Measurements from ENCODE around the gene POLR2B. TPM values are rescaled to one million over a fixed set of nuclear protein-coding genes. Genes with fewer than 3 reads are reported as not detected.

POLR2B gene
- total RNA-seq, 1 experiment from 2014 or later = 117 TPM

DNA sequence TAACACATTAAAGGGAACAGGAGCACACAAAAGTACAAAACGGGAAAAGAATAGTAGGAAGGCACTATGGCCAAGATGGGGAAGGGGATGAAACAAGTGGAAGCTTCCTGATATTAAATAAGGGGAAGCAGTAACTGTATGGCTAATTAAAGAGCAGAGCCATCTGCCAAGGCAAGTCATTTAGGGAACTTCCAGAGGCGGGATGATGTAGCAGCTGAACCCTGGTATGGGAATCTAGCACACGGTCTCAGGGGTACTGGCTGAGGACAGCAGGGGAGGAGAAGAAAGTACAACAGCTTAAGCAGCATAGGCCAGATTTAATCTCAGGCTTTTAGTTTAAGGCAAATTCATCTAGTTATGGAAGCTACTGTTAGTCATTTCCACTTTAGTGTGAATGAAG lies 72.4 kb downstream of the POLR2B start (continued):
- TF ChIP-seq MLX (CRISPR knock-in tag; IDR thresholded peaks at IDR 0.05) (no peak), ZBTB43 (CRISPR knock-in tag; IDR thresholded peaks at IDR 0.05) (no peak), NFE2L1 (CRISPR knock-in tag; IDR thresholded peaks at IDR 0.05) (no peak), RELA (CRISPR knock-in tag; IDR thresholded peaks at IDR 0.05; ENCODE audit: borderline replicate concordance) (no peak), ZNF416 (CRISPR knock-in tag; IDR thresholded peaks at IDR 0.05) (no peak), TCF7 (CRISPR knock-in tag; IDR thresholded peaks at IDR 0.05; ENCODE audit: low read depth) (no peak), CREM (CRISPR knock-in tag; IDR thresholded peaks at IDR 0.05) (no peak)
- TF ChIP-seq, protein P1, sequence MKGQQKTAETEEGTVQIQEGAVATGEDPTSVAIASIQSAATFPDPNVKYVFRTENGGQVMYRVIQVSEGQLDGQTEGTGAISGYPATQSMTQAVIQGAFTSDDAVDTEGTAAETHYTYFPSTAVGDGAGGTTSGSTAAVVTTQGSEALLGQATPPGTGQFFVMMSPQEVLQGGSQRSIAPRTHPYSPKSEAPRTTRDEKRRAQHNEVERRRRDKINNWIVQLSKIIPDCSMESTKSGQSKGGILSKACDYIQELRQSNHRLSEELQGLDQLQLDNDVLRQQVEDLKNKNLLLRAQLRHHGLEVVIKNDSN (CRISPR knock-in tag; IDR thresholded peaks at IDR 0.05) = no peak
- TF ChIP-seq, protein P2, sequence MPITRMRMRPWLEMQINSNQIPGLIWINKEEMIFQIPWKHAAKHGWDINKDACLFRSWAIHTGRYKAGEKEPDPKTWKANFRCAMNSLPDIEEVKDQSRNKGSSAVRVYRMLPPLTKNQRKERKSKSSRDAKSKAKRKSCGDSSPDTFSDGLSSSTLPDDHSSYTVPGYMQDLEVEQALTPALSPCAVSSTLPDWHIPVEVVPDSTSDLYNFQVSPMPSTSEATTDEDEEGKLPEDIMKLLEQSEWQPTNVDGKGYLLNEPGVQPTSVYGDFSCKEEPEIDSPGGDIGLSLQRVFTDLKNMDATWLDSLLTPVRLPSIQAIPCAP (CRISPR knock-in tag; IDR thresholded peaks at IDR 0.05) = no peak

GRCh38 chr4:57051524-57051923 lies 72.8 kb downstream of the POLR2B start:
- ChIA-PET CTCF (no interaction called here), POLR2A (no interaction called here)
- TF ChIP-seq FOXK1 (CRISPR knock-in tag; IDR thresholded peaks at IDR 0.05) = no peak
- TF ChIP-seq CTCF (IDR thresholded peaks at IDR 0.05) = no peak
- TF ChIP-seq NR1H2 (CRISPR knock-in tag; IDR thresholded peaks at IDR 0.05) = no peak
- H3K9me3 Mint-ChIP-seq = peaks cover 8% of the 10 kb centered on the region
- no peak overlapping the region for H3K4me3 Mint-ChIP-seq
- H3K27ac Mint-ChIP-seq = no peak overlapping the region
- H3K36me3 Mint-ChIP-seq = 0 out of 2 replicates have a peak, but pooled peaks cover 5% of the 10 kb centered on the region
- H3K27me3 Mint-ChIP-seq (ENCODE audit: low read depth) = no peaks in the 10 kb centered on the region; the same call in 1 of the 2 replicates
- DNase-seq (ENCODE audit: low spot score) (no peak), ATAC-seq (no peak)
- H3K4me1 Mint-ChIP-seq = peaks cover 6% of the 10 kb centered on the region

GRCh38 chr4:57053508-57053907 lies 74.8 kb downstream of the POLR2B start:
- no peaks in the 10 kb centered on the region; the same call in 1 of the 2 replicates for H3K27me3 Mint-ChIP-seq (ENCODE audit: low read depth)
- H3K36me3 Mint-ChIP-seq = no peaks in the 10 kb centered on the region
- H3K27ac Mint-ChIP-seq = no peak overlapping the region
- ATAC-seq (no peak), DNase-seq (ENCODE audit: low spot score) (no peak)
- H3K4me3 Mint-ChIP-seq = no peak overlapping the region
- no peaks in the 10 kb centered on the region for H3K9me3 Mint-ChIP-seq
- POLR2A ChIA-PET = no interaction called here
- CTCF ChIA-PET = interaction anchor here (1.6 kb wide), 1 partner anchor 15 kb away, joined by 7 read pairs; no protein-coding TSS in a partner anchor
- peaks cover 6% of the 10 kb centered on the region for H3K4me1 Mint-ChIP-seq
- TF ChIP-seq IRF2 (CRISPR knock-in tag; IDR thresholded peaks at IDR 0.05; ENCODE audit: borderline replicate concordance, low read depth) (no peak), NFATC4 (CRISPR knock-in tag; IDR thresholded peaks at IDR 0.05) (no peak), ZNF281 (CRISPR knock-in tag; IDR thresholded peaks at IDR 0.05) (no peak), FOXK1 (CRISPR knock-in tag; IDR thresholded peaks at IDR 0.05) (no peak), CREM (CRISPR knock-in tag; IDR thresholded peaks at IDR 0.05) (no peak), GRHL2 (CRISPR knock-in tag; IDR thresholded peaks at IDR 0.05; ENCODE audit: insufficient replicate concordance, severe bottlenecking) (no peak), MLX (CRISPR knock-in tag; IDR thresholded peaks at IDR 0.05) (no peak), NR1H2 (CRISPR knock-in tag; IDR thresholded peaks at IDR 0.05) (no peak), NFYB (CRISPR knock-in tag; conservative IDR thresholded peaks at IDR 0.05; ENCODE audit: low read depth) (no peak), GABPB1 (CRISPR knock-in tag; IDR thresholded peaks at IDR 0.05) (no peak), GTF2I (CRISPR knock-in tag; conservative IDR thresholded peaks at IDR 0.05) (no peak), FOXP1 (CRISPR knock-in tag; IDR thresholded peaks at IDR 0.05; ENCODE audit: borderline replicate concordance) (no peak), ATF1 (CRISPR knock-in tag; IDR thresholded peaks at IDR 0.05) (no peak)
- TF ChIP-seq, protein P1 (CRISPR knock-in tag; IDR thresholded peaks at IDR 0.05) = no peak
- TF ChIP-seq, protein P3, sequence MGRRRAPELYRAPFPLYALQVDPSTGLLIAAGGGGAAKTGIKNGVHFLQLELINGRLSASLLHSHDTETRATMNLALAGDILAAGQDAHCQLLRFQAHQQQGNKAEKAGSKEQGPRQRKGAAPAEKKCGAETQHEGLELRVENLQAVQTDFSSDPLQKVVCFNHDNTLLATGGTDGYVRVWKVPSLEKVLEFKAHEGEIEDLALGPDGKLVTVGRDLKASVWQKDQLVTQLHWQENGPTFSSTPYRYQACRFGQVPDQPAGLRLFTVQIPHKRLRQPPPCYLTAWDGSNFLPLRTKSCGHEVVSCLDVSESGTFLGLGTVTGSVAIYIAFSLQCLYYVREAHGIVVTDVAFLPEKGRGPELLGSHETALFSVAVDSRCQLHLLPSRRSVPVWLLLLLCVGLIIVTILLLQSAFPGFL (CRISPR knock-in tag; IDR thresholded peaks at IDR 0.05; ENCODE audit: borderline replicate concordance) = no peak
